HG03060 (cell line): ENCODE data around the gene GK.
"Not testable (repeated sequence)": the region's sequence is repeated elsewhere in the genome, so short reads cannot be mapped to it uniquely, and the experiment has no call there.

Experiments
- ATAC-seq: cut with Tn5 transposase; IDR thresholded peaks from one replicate; pipeline ENCODE4 v1.9.1; 2021; ENCODE audit warnings: low read depth, moderate number of reproducible peaks; ENCODE audit not compliant: unreplicated experiment

GK gene

DNA sequence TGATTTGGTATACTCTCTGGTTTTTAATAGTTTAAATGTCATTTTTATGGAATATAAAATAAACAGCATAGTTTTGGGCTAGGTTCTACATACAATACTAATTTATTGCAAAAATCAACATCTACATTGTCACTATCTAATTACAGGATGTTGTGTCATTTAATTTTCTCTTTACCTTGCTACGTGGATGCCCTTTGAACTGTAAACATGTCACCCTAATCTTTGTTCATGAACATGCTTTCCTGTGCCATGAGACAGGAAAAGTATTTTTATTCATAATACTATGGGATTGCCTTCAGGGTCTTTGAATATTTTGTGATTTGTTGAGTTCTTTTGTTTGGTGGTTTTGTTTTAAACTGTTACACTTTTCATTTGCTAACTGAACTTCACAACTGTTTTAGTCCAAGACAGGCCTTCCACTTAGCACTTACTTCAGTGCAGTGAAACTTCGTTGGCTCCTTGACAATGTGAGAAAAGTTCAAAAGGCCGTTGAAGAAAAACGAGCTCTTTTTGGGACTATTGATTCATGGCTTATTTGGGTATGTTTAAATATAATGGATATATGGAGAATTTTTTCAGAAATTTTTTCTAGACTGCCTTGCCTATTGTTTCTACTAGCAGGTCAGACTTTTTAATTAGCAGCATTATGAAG is 40.9 kb downstream of the GK start:
- no peak for ATAC-seq

DNA sequence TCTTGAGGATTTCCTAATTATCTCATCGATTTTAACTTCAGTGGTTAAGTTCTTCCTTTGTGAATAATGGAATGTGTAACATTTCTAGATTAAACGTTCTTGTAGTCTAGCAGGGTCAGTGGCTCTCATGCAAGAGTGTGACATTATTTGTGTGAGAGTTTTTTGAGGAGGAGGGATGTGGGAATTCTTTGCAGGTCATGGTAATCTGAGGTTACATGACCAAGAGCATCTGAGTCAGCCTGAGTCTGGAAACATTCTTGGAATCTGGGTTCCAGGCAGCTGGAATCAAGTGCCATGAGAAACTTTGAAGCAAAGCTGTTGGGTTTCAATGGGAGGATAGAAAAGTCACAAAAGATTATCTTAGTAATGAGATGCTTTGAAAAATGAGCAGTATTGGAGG is 49.5 kb downstream of the GK start:
- ATAC-seq: no peak

DNA sequence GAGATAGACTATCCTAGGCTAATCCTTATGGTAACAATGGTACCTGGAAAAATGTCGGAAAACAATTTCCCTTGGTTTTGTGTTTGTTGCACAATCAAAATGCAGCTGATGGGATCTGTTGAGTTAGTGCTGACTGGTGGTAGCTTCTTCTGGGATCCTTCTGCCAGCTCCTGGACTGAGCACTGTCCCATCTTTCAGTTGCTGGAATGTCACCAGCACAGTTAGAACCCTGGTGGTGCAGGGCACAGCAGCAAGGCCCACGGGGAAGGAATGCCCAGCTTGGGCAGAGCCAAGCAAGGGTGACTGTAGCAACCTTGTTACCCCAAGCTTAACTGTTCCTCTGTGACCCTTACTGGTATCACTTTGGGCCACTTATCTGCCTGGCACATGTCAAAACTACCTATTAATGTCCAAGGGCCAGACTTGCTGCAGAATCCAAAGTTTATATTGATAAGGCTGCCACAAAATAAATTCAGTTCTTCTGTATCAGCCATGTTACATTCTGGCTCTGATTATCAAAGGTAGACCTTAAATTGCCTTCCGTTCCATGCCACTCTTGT is 53.1 kb downstream of the GK start:
- ATAC-seq: no peak

DNA sequence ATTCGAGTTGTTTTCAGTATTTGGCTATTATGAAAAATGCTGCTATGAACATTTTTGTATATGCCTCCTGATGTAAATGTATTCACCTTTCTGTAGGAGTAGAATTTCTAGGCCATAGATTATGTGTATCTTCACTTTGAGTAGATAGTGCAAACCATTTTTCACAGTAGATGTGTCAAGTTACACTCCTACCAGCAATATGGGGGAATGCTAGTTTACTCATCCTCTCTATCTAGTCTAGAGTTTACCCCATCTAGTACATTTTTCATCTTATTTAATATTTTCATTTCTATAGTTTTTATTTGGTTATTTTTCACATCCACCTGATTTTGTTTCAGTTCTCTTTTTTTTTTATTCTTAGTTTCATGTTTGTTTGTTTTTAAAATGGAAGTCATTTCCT is 59.0 kb downstream of the GK start:
- no peak for ATAC-seq

DNA sequence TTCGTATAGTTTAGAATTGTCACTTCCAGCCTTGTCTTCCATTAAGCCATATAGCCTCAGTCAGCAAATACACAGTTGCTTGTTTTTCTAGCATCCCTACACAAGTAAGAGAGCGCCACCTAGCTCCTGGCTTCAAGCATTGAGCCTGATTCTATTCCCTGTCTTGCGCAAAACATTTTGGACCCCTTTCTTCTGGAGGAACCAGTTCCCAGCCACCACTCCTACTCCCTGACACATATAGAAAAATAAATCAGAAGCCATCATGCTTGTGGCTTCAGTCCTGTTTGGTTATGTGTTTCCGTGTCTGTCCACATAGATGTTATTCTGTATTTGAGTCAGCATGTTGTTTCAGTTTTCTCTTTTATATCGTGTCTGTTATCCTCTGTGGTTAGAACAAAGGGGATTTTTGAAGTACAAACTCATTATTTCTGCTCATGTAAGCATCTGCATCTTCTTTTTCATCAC is 59.9 kb downstream of the GK start:
- ATAC-seq: peak; percentile 98

DNA sequence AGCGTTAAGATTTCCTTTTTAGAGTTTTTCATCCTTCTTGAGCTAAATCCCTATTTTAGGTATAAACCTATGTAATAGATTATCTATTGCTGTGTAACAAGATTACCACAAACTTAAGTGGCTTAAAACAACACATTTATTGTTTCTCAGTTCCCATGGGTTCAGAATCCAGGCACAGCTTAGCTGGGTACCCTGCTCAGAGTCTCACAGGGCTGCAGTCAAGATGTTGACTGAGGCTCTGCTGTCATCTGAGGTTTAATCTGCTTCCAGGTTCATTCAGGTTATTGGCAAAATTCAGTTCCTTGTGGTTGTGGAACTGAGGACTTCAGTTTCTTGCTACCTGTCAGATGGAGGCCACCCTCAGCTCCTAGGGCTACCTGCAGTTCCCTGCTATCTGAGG is 60.9 kb downstream of the GK start:
- no peak for ATAC-seq

DNA sequence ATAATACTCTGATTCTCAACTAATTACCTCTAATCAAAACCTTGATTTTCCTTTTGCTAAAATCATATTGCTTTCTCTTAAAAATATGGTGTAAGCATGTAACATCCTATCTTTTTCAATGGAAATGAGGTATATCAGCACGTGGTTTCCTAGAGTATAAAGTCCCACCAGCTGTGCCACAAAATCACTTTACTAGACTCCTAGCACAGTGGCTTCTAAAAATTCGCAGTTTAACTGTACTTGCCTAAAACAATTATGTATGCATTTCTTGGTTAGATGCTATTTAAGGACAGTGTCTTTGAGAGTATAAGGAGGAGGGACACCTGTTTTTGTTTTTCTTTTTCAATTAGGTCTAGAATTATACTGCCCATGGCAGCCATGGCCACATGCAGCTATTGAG is 62.8 kb downstream of the GK start:
- no peak for ATAC-seq

DNA sequence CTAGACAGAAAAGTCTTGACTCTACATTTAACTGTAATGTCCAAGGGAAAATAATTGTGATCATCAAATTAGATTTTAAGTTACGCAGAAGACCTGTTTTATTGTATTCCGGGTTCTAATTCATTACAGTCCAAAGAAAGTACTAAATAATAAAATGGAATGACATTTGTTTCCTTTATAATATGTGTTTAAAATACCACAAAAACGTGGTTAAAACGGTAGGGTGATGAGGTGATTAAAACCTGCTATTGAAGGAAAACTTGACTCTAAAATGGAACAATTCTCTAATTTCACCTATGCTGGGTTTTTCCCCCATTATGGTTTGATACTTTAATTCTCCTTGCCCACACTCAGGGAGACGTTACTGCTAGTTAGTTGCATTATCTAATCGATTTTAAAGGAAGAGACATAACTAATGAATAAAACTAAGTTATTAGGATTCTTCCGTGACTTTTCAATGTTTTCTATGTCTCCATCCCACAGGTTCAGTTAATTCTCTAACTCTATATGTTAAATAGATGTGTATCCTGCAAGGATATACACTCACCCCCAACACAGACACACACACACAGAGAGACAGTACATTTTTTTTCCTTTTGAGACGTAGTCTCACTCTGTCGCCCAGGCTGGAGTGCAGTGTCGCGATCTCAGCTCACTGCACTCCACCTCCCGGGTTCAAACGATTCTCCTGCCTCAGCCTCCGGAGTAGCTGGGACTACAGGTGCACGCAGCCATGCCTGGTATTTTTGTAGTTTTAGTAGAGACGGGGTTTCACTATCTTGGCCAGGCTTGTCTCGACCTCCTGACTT is 80.8 kb downstream of the GK start:
- ATAC-seq: no peak

- no peak for ATAC-seq
Observed at GRCh38 chrX:30734782-30735181, 81.6 kb downstream of the GK start.

GRCh38 chrX:30735839-30736238 is 82.6 kb downstream of the GK start:
- peak; percentile 88 for ATAC-seq

GRCh38 chrX:30741545-30741944 is 88.3 kb downstream of the GK start:
- ATAC-seq: no peak

- ATAC-seq: no peak
Observed at GRCh38 chrX:30748342-30748960, 95.2 kb downstream of the GK start.

- no peak for ATAC-seq
Observed at GRCh38 chrX:30751497-30751896, 98.3 kb downstream of the GK start.

GRCh38 chrX:30762755-30763154 is 109.5 kb downstream of the GK start:
- no peak for ATAC-seq

DNA sequence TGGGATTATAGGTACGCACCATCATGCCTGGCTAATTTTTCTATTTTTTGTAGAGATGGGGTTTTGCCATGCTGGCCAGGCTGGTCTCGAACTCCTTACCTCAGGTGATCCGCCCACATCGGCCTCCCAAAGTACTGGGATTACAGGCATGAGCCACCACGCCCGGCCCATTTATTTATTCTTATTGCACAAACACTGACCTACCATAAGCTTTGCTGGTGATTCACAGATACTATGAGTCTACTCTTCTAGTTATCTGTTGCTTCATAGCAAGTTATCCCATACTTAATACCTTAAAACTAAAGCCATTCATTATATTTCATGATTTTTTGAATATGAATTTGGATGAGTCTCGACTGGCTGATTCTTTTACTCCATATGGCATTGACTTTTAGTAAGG is 120.5 kb downstream of the GK start:
- not testable (repeated sequence) for ATAC-seq

- ATAC-seq: no peak
Observed at GRCh38 chrX:30777575-30777974, 124.4 kb downstream of the GK start.

DNA sequence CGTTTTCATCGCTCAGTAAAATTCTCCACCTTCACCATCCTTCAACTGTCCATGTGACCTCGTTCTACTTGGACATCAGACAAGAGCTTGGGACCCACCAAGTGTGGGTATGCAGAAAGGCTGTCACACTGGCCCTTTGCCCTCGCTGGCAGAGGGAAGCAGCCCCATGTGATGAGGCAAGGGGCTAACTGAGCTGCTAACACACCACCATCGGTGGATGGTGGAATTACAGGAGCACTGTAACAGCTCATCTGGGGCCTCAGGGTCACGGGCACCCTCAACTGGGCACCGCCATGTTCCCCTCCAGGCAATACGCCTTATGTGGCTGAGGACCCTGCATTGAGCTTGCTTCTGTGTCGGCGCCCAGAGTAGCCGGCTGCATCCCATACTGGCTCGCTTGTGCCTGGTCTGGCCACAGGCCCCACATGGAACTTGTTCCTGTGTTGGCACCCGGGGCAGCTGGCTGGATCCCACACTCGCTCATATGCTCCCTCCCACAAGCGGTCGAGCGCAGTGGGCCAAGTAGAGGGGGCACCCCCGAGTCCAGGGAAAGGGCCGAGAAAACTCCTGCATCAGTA is 126.3 kb downstream of the GK start:
- no peak for ATAC-seq
